Sigmoid colon (tissue), 4 donors: ENCODE measurements around the gene LRFN2.

Experiments used
- EP300 ChIP-seq, 4 donors: sonication (generic); formaldehyde crosslinking; IDR thresholded peaks; one replicate each; pipeline ENCODE4 v1.6.1; 2017; ENCODE audit warnings: antibody characterized with exemption in 4 of 4
- POLR2AphosphoS5 ChIP-seq, 4 donors: sonication (generic); formaldehyde crosslinking; IDR thresholded peaks; one replicate each; pipeline ENCODE4 v1.6.1; 2017; ENCODE audit warnings: antibody characterized with exemption in 4 of 4
- TF ChIP-seq, protein P1 (sequence below), 4 experiments: fragments of 450-650 bp in 3 of 4; fragments of 200-600 bp in 1 of 4; IDR thresholded peaks; one replicate each; pipeline ENCODE4 v1.5.1; 2016 to 2019; ENCODE audit warnings: antibody characterized with exemption in 4 of 4, mild to moderate bottlenecking in 3 of 4, moderate library complexity in 2 of 4

GRCh38 chr6:40436685-40437604 lies 150.2 kb downstream of the LRFN2 start:
- no peak for TF ChIP-seq POLR2AphosphoS5 (IDR thresholded peaks at IDR 0.05)
- TF ChIP-seq EP300 (IDR thresholded peaks at IDR 0.05) = no peak
- TF ChIP-seq, protein P1, sequence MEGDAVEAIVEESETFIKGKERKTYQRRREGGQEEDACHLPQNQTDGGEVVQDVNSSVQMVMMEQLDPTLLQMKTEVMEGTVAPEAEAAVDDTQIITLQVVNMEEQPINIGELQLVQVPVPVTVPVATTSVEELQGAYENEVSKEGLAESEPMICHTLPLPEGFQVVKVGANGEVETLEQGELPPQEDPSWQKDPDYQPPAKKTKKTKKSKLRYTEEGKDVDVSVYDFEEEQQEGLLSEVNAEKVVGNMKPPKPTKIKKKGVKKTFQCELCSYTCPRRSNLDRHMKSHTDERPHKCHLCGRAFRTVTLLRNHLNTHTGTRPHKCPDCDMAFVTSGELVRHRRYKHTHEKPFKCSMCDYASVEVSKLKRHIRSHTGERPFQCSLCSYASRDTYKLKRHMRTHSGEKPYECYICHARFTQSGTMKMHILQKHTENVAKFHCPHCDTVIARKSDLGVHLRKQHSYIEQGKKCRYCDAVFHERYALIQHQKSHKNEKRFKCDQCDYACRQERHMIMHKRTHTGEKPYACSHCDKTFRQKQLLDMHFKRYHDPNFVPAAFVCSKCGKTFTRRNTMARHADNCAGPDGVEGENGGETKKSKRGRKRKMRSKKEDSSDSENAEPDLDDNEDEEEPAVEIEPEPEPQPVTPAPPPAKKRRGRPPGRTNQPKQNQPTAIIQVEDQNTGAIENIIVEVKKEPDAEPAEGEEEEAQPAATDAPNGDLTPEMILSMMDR (IDR thresholded peaks at IDR 0.05) = no peak
